Occipital lobe (tissue), 2 donors: ENCODE data around the gene BOD1. TPM values are rescaled to one million over a fixed set of nuclear protein-coding genes. Genes with fewer than 3 reads are reported as not detected.

ENCODE experiments used
- DNase-seq: peaks from one replicate; lab custom pipeline; 2025; lab: John Stamatoyannopoulos, UW
- total RNA-seq: library from RNA; depleted of rRNA; stranded (reverse); fragments of >200 nt; gene quantifications from one replicate; pipeline ENCODE4 v1.2.3, GENCODE V29; 2014

BOD1 gene
- total RNA-seq, 1 donor from 2014 or later: 63.2 TPM

GRCh38 chr5:173578947-173579615 is 37.4 kb downstream of the BOD1 start:
- no peak for DNase-seq

- no peak for DNase-seq
Measured at GRCh38 chr5:173577817-173578216, 38.6 kb downstream of the BOD1 start.

- no peak for DNase-seq
Measured at GRCh38 chr5:173577166-173577565, 39.3 kb downstream of the BOD1 start.

DNA sequence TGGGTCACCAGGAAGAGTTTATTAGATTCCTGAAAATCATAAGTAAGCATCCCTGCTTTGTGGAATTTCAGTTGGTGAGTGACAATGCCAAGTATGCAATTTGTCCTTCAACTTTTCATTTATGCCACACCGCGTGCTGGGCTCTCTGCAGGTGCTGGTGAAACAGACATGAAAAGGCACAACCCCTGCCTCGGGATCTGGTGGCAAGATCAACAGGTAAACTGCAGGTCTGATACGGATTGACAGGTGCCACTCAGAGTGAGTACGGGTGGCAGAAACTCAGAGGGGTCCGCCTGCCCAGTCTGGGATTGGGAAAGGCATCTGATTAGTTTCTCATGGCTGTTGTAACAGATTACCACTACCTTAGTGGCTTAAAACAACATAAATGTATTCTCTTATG is 40.5 kb downstream of the BOD1 start:
- DNase-seq: no peak

- DNase-seq: no peak
Measured at GRCh38 chr5:173574983-173575382, 41.5 kb downstream of the BOD1 start.

DNA sequence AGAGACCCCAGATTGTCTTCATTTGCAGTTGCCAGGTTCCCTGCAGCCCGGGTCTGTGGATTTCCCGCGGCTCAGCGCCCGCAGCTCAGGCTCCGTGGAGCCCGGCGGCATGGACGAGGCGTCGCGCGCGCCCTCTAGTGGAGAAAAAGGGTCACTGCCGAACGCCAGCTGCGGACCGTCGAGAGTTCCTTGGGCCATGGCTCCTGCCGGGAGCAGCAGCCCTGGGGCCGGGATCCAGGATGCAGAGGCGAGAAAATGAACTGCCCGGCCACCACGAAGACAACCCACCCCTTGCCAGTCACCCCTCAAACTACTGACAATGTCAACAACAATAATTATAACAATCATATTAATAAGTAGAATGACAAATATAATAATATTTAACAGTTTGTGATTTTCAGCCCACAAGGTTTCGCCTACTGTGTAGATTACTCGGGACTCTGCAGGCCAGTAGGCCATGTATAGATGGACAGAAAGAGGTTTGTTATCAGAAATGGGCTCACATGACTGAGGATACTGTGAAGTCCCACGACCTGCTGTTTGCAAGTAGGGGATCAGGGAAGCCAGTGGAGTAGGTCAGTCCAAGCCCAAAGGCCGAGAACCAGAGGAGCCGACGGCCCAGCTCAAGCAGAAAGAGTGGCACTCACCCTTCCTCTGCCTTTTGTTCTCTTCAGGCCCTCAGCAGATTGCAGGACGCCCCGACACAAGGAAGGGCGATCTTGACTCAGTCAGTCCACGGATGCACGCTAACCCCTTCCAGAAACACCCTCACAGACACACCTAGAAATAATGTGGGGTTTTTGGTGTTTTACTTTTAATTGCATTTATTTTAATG is 43.1 kb downstream of the BOD1 start:
- peak; percentile 62 for DNase-seq

- no peak for DNase-seq
Measured at GRCh38 chr5:173572431-173573125, 43.9 kb downstream of the BOD1 start.

DNA sequence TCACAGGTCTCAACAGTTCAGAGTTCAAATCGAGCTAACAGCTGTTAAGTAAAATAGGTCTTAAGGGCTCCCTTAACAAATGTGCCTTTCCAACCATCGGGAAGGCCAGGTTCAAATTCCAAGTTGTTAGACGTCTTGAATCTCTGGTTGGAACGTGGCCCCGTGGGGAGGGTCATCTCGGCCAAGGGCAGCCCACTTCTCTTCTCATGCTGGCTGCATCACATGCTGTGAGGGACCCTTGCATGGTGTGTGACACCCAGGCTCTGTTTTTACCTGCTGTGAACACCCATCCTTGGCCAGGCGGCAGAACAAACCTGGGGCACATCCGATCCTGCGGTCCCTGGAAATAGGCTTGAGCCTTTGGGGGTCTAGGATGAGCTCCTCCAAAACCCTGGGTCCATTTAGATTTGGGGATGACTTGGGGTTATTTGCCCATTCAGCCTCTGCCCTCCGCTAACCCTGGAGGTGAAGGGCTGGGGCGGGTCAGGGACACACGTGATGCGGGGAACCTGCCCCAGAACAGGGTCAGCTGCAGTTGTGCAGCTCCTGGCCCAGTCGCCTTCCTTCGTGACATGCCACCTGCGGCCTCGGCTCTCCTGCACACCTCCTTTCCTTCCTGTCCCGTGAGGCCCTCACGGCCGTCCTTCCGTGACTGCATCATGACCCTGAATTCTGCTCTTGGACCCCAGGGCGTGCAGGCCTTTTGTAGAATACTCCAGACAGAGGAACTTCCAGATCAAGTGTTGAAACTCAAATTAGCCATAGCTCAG is 45.9 kb downstream of the BOD1 start:
- no peak for DNase-seq

GRCh38 chr5:173568703-173569102 is 47.7 kb downstream of the BOD1 start:
- no peak for DNase-seq

- no peak for DNase-seq
Measured at GRCh38 chr5:173568128-173568527, 48.3 kb downstream of the BOD1 start.

DNA sequence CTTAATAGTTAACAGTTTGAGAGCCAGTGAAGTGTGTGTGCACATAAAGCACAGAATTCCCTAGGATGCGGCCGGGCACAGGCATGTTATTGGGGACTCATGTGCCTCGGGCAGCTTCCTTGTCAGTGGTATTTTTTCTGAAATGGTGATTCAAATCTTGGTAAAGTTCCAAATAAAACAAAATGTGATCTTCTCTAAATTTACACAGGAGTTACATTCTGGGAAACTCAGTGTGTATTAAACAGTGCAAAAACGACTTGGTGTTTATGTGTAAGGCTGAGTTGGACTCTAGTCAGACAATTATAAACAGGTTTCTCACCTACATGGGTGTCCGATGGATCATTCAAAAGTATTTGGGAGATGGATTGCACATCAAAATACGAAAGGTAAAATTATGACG is 48.9 kb downstream of the BOD1 start:
- no peak for DNase-seq

DNA sequence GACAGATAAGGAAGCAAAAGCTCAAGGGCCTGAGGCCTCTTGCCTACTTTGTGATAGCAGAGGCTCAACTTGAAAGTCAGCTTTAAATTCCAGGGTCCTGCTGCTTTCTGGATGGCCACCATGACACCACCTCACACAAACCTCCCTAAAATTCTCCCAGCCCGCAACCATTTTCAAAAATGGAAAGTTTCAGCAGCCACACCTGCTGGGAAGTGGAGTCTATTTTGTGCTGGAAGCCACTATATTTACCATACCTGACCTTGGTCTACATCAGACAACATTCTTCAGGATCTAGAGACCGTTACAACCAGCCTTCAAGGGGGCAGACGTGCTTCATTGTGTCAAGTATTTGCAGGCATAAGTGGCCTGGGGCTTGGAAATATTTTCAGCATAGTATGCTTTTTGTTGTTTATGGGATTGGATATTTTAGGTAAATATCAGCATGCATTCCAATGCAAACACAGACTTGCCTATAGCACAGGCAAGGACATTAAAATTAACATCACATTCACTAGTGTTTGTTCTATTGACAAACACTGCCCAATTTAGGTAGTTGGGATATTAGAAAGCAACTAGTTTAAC is 50.9 kb downstream of the BOD1 start:
- no peak for DNase-seq

- no peak for DNase-seq
Measured at GRCh38 chr5:173564106-173564505, 52.3 kb downstream of the BOD1 start.

- DNase-seq: no peak
Measured at GRCh38 chr5:173563246-173563645, 53.2 kb downstream of the BOD1 start.

DNA sequence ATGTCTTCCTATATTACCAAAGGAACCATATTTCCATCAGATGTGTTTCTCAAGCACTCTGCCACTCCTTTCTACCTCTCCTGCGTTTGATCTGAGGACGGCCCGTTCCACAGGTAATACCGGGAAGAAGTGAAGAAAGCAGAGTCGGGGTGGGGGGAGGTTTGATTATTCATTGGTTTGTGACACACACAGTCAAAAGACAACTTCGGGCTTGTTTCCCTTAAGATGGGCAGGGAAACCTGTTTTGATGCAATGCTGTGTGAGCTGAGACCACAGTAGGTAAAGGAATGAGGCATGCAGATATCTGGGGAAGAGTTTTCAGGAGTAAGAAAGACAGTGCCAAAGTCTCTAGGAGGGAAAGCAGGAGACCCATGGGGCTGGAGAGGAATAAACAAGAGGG is 54.0 kb downstream of the BOD1 start:
- no peak for DNase-seq
